HepG2 (cell line): ENCODE data around the gene RAB42. TPM values are rescaled to one million over a fixed set of nuclear protein-coding genes. Genes with fewer than 3 reads are reported as not detected.

Experiments
- ATF1 ChIP-seq: IDR thresholded peaks from 2 replicates; pipeline ENCODE4 v1.6.1; 2016; ENCODE audit warnings: mild to moderate bottlenecking, control low read depth
- BRF2 ChIP-seq: sonication (generic); formaldehyde crosslinking; IDR thresholded peaks from 2 replicates; pipeline ENCODE4 v1.8.1; 2022; ENCODE audit warnings: mild to moderate bottlenecking, missing genetic modification reagents
- GTF3A ChIP-seq: sonication (generic); formaldehyde crosslinking; conservative IDR thresholded peaks from 2 replicates; pipeline ENCODE4 v1.4.0; 2020; ENCODE audit warnings: mild to moderate bottlenecking, missing genetic modification reagents
- HCFC1 ChIP-seq: fragments of 150-350 bp; IDR thresholded peaks from 2 replicates; pipeline ENCODE4 v1.6.1; 2014; ENCODE audit warnings: low read depth, low read length
- HHEX ChIP-seq: IDR thresholded peaks from 2 replicates; pipeline ENCODE4 v1.6.1; 2016; ENCODE audit warnings: control low read depth
- HMGA1 ChIP-seq: sonication (generic); formaldehyde crosslinking; conservative IDR thresholded peaks from 2 replicates; pipeline ENCODE4 v1.4.0; 2020; ENCODE audit warnings: missing genetic modification reagents
- JARID2 ChIP-seq: sonication (generic); formaldehyde crosslinking; IDR thresholded peaks from 2 replicates; pipeline ENCODE4 v1.8.1; 2023; ENCODE audit warnings: missing genetic modification reagents, inconsistent platforms; ENCODE audit not compliant: insufficient replicate concordance
- MBD4 ChIP-seq: IDR thresholded peaks from 2 replicates; pipeline ENCODE4 v1.6.1; 2012; ENCODE audit warnings: low read length, inconsistent platforms, borderline replicate concordance
- NR1H2 ChIP-seq: sonication (generic); formaldehyde crosslinking; IDR thresholded peaks from 2 replicates; pipeline ENCODE4 v1.8.1; 2022; ENCODE audit warnings: low read depth, missing genetic modification reagents, borderline replicate concordance
- REXO4 ChIP-seq: sonication (generic); formaldehyde crosslinking; IDR thresholded peaks from 2 replicates; pipeline ENCODE4 v1.8.0; 2022; ENCODE audit warnings: missing genetic modification reagents, mild to moderate bottlenecking, borderline replicate concordance
- SIN3B ChIP-seq: fragments of 150-350 bp; IDR thresholded peaks from 2 replicates; pipeline ENCODE4 v1.6.1; 2014; ENCODE audit warnings: low read length
- SIX1 ChIP-seq: sonication (generic); formaldehyde crosslinking; IDR thresholded peaks from 2 replicates; pipeline ENCODE4 v1.4.0; 2020; ENCODE audit warnings: missing genetic modification reagents, borderline replicate concordance
- SRSF9 ChIP-seq: fragments of 200-400 bp; formaldehyde crosslinking; IDR thresholded peaks from 2 replicates; pipeline ENCODE4 v1.6.1; 2018; ENCODE audit warnings: borderline replicate concordance, mild to moderate bottlenecking, low read depth, low read length; ENCODE audit not compliant: insufficient read depth, poor library complexity, severe bottlenecking
- TIGD3 ChIP-seq: sonication (generic); formaldehyde crosslinking; IDR thresholded peaks from 2 replicates; pipeline ENCODE4 v1.5.1; 2020; ENCODE audit warnings: mild to moderate bottlenecking, missing genetic modification reagents, borderline replicate concordance
- TRIM24 ChIP-seq: sonication (generic); formaldehyde crosslinking; IDR thresholded peaks from 2 replicates; pipeline ENCODE4 v1.8.0; 2022; ENCODE audit warnings: mild to moderate bottlenecking, missing genetic modification reagents
- ZBTB25 ChIP-seq: IDR thresholded peaks from 2 replicates; pipeline ENCODE4 v1.6.1; 2018; ENCODE audit warnings: missing genetic modification reagents
- ZBTB7A ChIP-seq: sonication (generic); formaldehyde crosslinking; IDR thresholded peaks from 2 replicates; pipeline ENCODE4 v1.8.0; 2022; ENCODE audit warnings: mild to moderate bottlenecking, missing genetic modification reagents
- ZEB1 ChIP-seq: IDR thresholded peaks from 2 replicates; pipeline ENCODE4 v1.6.1; 2012; ENCODE audit warnings: mild to moderate bottlenecking, low read depth, inconsistent platforms; ENCODE audit not compliant: insufficient replicate concordance
- ZNF296 ChIP-seq: sonication (generic); formaldehyde crosslinking; conservative IDR thresholded peaks from 2 replicates; pipeline ENCODE4 v1.5.0; 2020; ENCODE audit warnings: mild to moderate bottlenecking, missing genetic modification reagents
- ZNF337 ChIP-seq: sonication (generic); formaldehyde crosslinking; IDR thresholded peaks from 2 replicates; pipeline ENCODE4 v1.5.1; 2020; ENCODE audit warnings: missing genetic modification reagents, low read depth, mild to moderate bottlenecking, borderline replicate concordance
- ZNF383 ChIP-seq: sonication (generic); formaldehyde crosslinking; IDR thresholded peaks from 2 replicates; pipeline ENCODE4 v1.4.0; 2020; ENCODE audit warnings: missing genetic modification reagents, mild to moderate bottlenecking, borderline replicate concordance
- ZNF552 ChIP-seq: sonication (generic); formaldehyde crosslinking; IDR thresholded peaks from 2 replicates; pipeline ENCODE4 v1.9.0; 2022; ENCODE audit warnings: missing genetic modification reagents, mild to moderate bottlenecking, borderline replicate concordance
- ZNF576 ChIP-seq: sonication (generic); formaldehyde crosslinking; IDR thresholded peaks from 2 replicates; pipeline ENCODE4 v1.4.0; 2020; ENCODE audit warnings: mild to moderate bottlenecking, missing genetic modification reagents
- ZNF629 ChIP-seq: sonication (generic); formaldehyde crosslinking; conservative IDR thresholded peaks from 2 replicates; pipeline ENCODE4 v1.5.0; 2020; ENCODE audit warnings: missing genetic modification reagents
- ZNF749 ChIP-seq: sonication (generic); formaldehyde crosslinking; IDR thresholded peaks from 2 replicates; pipeline ENCODE4 v1.8.0; 2022; ENCODE audit warnings: mild to moderate bottlenecking, missing genetic modification reagents, moderate library complexity, borderline replicate concordance
- ZNF83 ChIP-seq: sonication (generic); formaldehyde crosslinking; IDR thresholded peaks from 2 replicates; pipeline ENCODE4 v1.4.0; 2020; ENCODE audit warnings: missing genetic modification reagents, mild to moderate bottlenecking, borderline replicate concordance
- ZSCAN25 ChIP-seq: sonication (generic); formaldehyde crosslinking; IDR thresholded peaks from 2 replicates; pipeline ENCODE4 v1.8.0; 2022; ENCODE audit warnings: mild to moderate bottlenecking, missing genetic modification reagents
- polyA plus RNA-seq, 8 experiments: library from polyadenylated mRNA; depleted of rRNA in 3 of 8; stranded (reverse) in 7 of 8; unstranded in 1 of 8; fragments of >200 nt; fragmentation: Illumina TruSeq in 4 of 8; extraction: Trizol in 4 of 8; gene quantifications; 2 replicates each; pipeline versions ENCODE4 v1.2.1 to v1.2.3, GENCODE V29; 2011 to 2016; ENCODE audit warnings: low read depth in 4 of 8, missing spikeins in 1 of 8, mixed read lengths in 1 of 8; ENCODE audit not compliant: insufficient read depth in 1 of 8
- total RNA-seq, 5 experiments: library from RNA; depleted of rRNA; stranded (reverse); fragments of >200 nt; fragmentation: Illumina TruSeq; extraction: Trizol; gene quantifications; 2 replicates each; pipeline ENCODE4 v1.2.3, GENCODE V29; 2016; ENCODE audit warnings: low read depth in 1 of 5

The RAB42 gene
- total and polyA plus RNA-seq, 2 of the 13 experiments (the other 11 are each of a cell fraction or from before 2014, with no cell fraction given): 10.4 to 166 TPM

GRCh38 chr1:28642847-28643635, 51.0 kb downstream of the RAB42 start, which contains the start of gene TAF12 (continued):
- TF ChIP-seq ZSCAN25 (CRISPR knock-in tag): no peak; the same call in 1 of the 2 replicates
- peak; percentile 49 for TF ChIP-seq HCFC1
- TF ChIP-seq GTF3A: no peak
- TF ChIP-seq TRIM24 (CRISPR knock-in tag): no peak
- no peak for TF ChIP-seq ZNF576 (CRISPR knock-in tag)
- peak; percentile 74; the same call in 1 of the 2 replicates for TF ChIP-seq NR1H2 (CRISPR knock-in tag)
- no peak for TF ChIP-seq SRSF9
- peak; percentile 58 for TF ChIP-seq ATF1 (CRISPR knock-in tag)
- TF ChIP-seq ZNF552 (CRISPR knock-in tag): no peak
- TF ChIP-seq REXO4 (CRISPR knock-in tag): 0 out of 2 replicates have a peak, but pooled peaks have one; percentile 68
- TF ChIP-seq BRF2 (CRISPR knock-in tag): no peak
- TF ChIP-seq ZNF749 (CRISPR knock-in tag): peak; percentile 95
- no peak; the same call in 1 of the 2 replicates for TF ChIP-seq ZNF83 (CRISPR knock-in tag)
- TF ChIP-seq HHEX: no peak
- TF ChIP-seq JARID2 (CRISPR knock-in tag): peak; percentile 60
- peak; percentile 18; the same call in 1 of the 2 replicates for TF ChIP-seq SIN3B
- peak; percentile 70 for TF ChIP-seq ZBTB25
- no peak for TF ChIP-seq ZNF296 (CRISPR knock-in tag)
- TF ChIP-seq ZNF337 (CRISPR knock-in tag): peak; percentile 68; the same call in 1 of the 2 replicates
- TF ChIP-seq TIGD3 (CRISPR knock-in tag): 0 out of 2 replicates have a peak, but pooled peaks have one; percentile 84
- no peak for TF ChIP-seq HMGA1 (CRISPR knock-in tag)
- no peak for TF ChIP-seq ZNF383 (CRISPR knock-in tag)
- TF ChIP-seq MBD4: no peak
- no peak; the same call in 1 of the 2 replicates for TF ChIP-seq ZNF629 (CRISPR knock-in tag)
- TF ChIP-seq ZEB1: peak; percentile 29
- no peak; the same call in 1 of the 2 replicates for TF ChIP-seq SIX1 (CRISPR knock-in tag)
- 0 out of 2 replicates have a peak, but pooled peaks have one; percentile 47 for TF ChIP-seq ZBTB7A (CRISPR knock-in tag)
